ENCODE results near the gene TEX29.

The TEX29 gene

DNA sequence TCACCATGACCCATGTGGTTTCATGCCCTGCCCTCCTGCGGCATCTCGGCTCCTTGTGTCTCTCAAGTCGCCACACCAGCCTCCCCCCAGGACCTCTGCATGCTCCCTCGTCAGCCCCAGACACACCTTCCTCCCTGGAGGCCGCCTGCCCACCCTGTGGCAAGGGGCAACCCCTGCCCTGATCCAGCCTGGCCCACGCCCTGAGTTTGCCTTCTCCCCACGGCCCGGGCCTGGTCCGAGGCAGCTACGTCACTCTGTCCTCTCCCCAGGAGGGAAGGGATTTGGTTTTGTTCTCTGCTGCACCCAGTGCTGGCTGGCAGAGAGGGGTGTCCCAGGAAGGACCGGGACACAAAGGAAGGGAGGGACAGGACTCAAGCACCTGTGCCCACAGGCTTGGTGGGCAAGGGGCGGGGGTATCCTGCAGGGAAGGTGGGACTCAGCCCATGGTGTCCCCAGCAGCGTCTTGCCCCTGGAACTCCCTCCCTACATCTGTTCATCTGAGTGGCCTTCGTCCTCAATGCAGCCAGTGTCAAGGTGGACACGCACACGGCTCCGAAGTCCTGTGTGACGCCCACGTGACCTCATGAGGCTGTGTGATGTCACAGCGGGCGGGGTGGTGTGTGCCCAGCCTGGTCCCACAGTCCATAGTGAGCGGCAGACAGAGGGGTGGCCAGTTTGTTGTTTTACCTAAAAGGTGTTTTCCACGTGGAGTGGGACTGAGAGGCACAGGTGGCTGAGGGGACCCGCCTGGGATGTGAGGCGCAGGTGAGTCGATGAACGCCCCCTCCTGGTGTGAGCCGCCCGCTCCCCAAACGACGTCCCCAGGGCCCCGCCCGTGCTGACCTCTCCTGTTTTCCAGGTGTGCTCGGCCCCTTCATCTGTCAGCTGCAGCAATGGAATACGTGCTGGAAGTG is at the start of gene TEX29:
TSS of gene TEX29 (plus strand) at position 645 of the 914 bp plus-strand sequence. CDS start at position 894, 249 bp downstream.
- DNase-seq: no peak

DNA sequence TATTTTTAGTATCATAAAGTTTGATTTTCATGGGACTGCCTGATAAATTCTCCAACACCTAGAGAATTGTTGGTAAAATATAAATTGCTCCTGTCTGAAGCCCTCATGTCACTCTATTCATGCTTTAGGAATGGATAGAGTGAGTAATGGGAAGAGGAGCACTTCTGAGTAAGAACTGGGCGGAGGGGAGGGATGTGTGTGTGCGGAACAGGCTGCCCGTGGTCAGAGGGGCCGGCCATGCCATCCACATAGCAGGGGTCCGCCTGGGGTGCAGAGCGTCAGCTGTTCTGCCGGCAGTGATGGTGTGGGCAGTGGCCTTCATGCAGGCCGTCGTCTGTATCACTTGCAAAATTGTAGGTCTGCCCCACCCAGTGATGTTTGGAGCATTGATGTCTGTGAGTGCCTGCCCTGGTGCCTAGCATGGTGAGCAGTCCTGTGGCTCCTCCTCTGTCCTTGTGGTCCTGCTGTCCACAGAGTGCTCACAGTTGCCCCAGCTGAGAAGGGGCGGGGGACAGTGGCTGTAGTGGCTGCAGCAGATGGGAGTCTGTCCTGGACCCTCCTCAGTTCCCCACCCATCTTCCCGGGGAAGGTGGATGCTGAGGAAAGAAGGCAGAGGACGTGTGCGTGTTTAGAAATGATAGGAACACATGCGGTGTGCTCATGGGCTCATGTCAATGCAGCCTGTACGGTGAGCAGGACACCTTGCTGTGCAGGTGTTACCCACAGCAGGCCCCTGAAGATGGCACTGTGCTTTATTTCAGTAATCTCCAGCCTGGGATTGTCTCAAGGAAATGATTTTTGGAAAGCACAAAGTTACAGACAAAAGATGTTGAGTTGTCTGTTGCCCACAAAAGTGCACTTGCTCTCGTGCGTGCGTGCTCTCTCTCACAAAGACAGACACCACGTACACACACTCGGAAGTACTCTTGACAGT is 49.4 kb upstream of the TEX29 start:
- no peak for DNase-seq

DNA sequence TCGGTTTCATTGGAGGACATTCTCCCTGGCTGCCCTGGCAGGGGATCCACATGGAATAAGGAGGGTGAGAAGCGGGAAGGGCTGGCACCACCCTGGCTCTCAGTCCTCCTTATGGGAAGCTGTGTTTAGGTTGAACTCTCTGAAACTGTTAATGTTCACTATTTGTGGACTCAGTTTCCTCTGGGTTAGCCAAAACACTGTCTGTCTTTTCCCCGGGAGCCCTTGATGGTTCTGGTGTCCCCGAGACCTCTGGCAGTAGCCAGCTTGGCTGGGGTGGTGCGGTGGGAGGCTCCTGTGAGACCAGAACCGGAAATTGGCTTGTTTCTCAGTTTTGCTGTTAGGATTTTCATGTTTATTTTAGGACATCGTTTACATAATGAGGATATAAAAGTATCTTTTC is 48.3 kb upstream of the TEX29 start:
- DNase-seq: no peak

- DNase-seq: no peak
Measured at GRCh38 chr13:111275382-111275781, 45.1 kb upstream of the TEX29 start.

DNA sequence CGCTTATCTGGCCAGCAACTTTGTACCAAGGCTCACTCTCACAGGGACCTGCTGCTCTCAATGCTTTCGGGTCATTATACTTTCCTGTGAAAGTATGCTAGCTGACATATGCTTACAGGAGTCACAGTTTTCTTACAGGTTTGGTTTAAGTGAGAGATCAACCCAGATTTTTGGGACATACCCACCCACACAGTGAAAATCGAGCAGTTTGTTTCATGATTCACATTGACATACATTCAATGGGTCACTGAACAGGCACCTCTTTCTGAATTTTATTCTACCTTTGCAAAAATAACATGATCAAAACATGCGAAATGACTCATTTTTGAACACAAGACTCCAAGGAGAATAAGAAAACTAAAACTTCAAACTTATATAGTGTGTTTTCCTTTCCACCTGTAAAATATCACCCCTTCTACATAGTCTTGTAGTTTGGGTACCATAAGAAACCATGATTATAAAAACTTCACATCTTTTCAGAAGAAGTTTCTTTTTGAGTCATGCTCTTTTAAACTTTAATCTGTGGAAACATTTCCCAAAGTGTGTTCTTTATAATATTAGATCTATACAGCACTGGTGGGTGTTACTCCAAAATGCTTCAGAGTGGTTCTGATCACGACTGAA is 44.3 kb upstream of the TEX29 start:
- no peak for DNase-seq

DNA sequence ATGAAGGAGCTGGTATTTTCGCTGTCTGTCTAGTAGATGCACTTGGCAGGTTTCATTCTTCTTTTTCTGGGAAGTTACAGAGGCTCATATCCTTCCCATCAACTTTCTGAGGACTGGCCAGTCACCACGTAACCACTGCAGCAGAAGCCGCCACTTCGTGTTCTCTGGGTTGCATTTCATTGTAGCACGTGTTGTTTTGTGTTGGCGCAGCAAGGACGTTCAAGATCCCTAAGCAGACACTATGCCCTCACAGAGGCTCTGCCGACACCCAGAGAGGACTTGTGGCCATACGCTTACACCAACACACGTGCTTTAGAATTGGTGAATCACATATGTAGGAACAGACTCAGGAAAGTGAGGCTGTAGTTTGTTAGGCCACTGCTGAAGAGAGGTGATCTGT is 42.2 kb upstream of the TEX29 start:
- DNase-seq: no peak

DNA sequence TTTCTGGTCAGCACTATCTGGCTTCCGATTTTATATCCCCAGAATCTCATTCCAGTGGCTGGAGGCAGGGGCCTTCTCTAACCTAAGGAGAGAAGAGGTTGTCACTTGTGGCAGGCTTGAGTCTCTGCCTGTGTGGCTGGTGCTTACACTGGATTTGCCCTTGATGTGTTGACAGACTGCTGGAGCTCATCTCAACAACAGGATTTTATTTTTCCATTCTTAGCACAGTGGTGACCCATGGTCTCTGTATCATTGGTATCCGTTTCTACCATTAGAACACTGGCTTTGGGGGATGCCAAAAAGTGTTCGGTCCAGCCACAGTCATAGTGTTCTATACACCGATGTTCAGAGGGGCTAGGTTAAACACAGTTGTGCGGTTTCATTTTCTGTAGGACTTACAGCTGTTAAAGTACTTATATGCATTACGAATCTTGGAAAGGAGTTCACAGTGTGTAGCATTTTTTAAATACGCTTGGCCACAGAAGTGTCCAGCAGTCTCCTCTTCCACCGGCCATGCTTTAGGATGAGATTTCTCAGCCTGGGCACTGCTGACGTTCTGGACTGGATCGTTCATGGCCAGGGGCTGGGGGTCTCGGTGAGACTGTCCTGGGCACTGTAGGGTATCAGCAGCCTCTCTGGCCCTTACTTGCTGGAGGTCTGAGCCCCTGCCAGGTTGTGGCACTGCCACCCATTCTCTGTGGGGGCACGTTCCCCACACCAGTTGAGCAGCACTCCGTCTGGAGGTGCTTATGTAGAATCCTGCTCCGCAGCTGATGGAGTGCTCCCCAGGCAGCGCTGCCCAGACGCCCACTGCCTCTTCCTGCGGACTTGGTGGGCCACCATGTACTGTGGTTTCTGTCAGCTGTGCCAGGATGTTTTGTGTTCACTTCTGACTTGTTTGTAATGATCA is 41.4 kb upstream of the TEX29 start:
- no peak for DNase-seq

DNA sequence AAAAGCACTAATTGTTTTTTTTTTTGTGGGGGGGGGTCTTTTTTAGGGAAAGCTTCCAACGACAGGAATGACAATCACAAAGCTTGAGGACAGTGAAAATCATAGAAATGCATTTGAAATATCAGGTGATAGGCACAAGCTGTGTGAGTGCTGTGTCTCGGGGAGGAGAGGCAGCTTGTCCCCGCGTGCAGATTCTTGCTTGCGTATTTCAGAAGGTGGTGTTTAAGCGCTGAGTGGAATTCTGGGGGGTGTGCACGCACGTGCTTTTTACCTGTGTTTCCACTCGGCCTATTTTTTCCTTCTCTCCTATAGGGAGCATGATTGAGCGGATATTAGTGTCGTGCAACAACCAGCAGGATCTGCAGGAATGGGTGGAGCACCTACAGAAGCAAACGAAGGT is 40.2 kb upstream of the TEX29 start:
- DNase-seq: no peak

DNA sequence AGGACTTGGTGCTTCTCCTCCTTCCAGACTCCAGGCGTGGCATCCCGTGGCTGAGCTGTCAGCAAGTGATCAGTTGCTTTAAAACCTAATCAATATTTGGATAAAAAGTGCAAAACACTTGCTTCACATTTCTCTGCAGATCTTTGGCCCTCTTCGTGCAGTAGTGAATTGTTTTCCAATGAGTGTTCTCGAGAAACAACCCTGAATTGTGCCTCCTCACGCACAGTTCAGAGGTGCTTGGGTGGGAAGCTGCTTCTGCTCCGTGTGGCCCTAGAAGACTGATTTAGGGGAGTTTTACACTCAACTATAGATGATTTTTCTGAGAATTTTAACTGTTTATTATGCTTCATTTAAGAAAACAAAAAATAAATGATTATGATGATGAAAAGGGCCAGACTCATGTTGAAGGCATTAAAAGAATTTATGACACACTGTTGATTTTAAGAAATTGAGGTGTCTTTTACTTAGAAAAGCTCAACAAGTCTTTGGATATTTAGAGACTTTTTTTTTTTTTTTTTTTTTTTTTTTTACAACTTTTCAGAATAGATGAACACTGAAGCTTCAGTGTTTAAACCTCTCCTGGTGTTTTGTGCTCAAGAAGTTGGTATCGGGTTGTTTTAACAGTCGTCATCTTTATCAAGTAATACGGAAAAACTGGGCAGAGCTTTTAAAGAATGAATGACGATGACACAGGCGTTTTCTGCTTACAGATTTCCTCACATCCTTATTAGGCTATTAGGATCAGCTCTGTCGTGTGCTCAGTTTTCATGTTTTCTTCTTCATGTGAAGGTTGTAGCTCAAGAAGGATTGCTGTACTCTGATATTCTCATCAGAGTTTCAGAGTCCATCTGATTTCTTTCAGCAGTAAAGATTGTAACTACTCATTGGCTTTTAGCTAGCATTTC is 39.5 kb upstream of the TEX29 start:
- DNase-seq: no peak

GRCh38 chr13:111281751-111282311 is 38.6 kb upstream of the TEX29 start:
- no peak for DNase-seq

DNA sequence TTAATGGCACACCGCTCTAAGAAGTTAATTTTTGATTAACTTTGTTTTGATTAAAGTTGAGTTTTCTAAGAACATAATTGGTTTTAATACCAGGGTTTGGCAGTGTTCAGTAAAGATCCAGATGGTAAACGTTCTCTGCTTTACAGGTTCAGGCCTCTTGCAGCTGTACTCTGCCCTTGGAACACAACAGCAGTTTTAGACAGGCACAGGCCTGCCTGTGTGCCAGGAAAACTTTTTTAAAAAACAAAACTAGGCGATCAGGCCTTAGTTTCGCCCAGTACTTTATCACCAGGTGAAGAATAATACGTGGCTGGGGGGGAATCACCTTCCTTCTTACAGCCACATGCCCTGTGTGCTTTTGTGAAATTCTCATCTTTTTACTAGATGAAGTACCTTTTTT is 38.0 kb upstream of the TEX29 start:
- no peak for DNase-seq

DNA sequence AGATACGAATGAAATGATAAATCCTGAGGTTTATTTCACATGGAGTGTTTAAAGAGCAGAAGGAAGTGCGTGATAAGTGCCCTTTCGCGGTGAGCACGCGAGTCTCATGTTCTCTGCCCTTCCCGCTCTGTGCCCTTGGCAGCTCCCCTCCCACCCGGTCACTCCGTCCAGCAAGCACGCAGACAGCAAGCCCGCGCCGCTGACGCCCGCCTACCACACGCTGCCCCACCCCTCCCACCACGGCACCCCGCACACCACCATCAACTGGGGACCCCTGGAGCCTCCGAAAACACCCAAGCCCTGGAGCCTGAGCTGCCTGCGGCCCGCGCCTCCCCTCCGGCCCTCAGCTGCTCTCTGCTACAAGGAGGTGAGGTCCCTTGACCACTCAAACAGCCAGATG is 37.4 kb upstream of the TEX29 start:
- no peak for DNase-seq

GRCh38 chr13:111283457-111283856 is 37.0 kb upstream of the TEX29 start:
- DNase-seq: no peak

GRCh38 chr13:111283991-111284390 is 36.5 kb upstream of the TEX29 start:
- no peak for DNase-seq

DNA sequence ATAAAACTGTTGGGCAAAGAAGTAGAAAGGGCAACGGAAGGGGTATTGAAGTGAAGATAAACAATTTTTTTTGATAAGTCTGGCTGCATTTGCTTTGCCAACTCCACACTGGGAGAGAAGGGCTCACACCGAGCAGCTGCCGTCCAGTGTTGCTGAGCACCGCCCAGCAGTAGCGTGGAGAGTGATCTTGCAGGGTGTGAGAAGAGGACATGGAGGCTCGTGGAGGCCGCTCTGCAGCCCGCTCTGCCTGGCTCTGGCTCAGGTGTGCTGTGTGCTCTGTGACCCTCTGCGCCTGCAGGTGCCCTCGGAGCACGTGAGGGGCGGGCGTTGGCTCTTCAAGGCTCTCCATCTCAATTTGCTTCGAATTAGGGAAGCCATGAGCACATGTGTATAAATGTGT is 35.9 kb upstream of the TEX29 start:
- no peak for DNase-seq

GRCh38 chr13:111286162-111286561 is 34.3 kb upstream of the TEX29 start:
- DNase-seq: no peak

DNA sequence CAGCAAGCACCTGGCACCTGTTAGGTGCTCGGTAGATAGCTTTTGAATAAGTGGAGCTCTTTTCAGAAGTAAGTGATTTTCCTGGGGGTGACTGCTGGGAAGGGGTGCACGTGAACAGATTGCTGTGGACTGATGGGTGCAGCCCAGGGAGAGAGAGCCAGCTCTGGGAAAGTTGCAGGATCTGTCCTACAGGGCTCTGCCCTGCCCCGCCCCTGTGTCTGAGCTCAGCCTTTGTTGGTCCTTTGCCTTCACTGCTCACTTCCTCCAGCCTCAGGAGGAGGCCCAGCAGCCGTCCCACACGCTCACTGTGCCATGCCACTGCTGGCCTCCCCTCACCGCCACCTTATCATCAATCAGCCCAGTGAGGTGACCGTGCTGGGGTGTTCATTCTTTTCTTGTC is 33.7 kb upstream of the TEX29 start:
- DNase-seq: no peak

GRCh38 chr13:111287201-111287600 is 33.2 kb upstream of the TEX29 start:
- DNase-seq: no peak

DNA sequence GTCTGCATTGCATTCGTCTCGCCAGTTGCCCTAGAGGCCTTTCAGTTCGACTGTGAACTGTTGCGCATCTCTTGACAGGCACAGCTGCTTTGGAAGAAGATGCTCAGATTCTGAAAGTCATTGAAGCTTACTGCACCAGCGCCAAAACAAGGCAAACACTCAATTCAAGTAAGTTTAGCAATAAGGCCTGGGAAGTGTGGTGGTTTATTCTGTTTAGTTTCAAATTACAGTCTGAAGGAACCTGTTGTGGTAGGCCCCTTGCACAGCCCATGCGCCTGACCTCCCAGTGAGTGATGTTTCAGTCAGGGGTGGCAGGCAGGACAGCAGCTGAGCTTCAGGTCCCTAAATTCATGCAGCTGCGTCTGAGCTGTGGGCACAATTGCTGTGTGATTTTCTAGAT is 32.2 kb upstream of the TEX29 start:
- no peak for DNase-seq

DNA sequence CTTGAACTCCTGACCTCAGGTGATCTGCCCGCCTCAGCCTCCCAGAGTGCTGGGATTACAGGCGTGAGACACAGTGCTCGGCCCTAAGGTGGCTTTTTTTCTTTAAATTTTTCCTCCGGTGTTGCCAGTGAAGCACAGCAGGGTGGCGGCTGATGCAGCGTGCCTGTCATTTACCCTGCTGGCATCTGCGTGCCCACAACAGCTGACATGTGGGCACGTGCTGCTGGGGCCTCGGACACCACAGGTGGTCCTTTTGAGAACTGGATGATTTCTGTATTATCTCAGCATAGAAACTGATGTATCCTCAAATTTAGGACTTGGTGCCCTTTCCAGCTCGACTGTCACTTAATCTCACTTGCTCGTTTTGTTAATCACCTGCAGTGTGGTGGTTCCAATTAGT is 31.2 kb upstream of the TEX29 start:
- no peak for DNase-seq

DNA sequence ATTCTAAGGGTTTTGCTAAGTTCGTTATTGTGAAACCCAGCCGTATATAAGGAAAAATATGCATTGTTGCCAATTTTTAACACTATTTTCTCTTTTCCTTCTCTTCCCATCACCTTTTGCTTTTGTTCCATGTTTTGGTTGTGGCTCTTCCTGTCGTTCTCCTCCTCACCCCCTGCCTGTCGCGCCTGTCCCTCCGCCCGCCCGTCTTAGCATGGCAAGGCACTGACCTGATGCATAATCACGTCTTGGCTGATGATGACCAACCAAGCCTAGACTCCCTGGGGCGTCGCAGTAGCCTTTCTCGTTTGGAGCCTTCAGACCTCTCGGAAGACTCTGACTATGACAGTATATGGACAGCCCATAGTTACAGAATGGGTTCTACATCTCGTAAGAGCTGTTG is 28.5 kb upstream of the TEX29 start:
- no peak for DNase-seq
